Ascending aorta (tissue), 2 donors: ENCODE results near the gene MYH7. TPM values are rescaled to one million over a fixed set of nuclear protein-coding genes. Genes with fewer than 3 reads are reported as not detected.

Source experiments
- DNase-seq, 2 donors: peaks; one replicate each; pipeline ENCODE4 v3.0.0-alpha.2; 2019; ENCODE audit warnings: low spot score in 2 of 2
- H3K27ac ChIP-seq, 2 donors: fragments of 200-600 bp; sonication (generic); one replicate each; pipeline ENCODE4 v1.5.1; 2016 to 2017; ENCODE audit warnings: mild to moderate bottlenecking in 1 of 2
- H3K27me3 ChIP-seq: fragments of 200-600 bp; sonication (generic); one replicate; pipeline ENCODE4 v1.5.1; 2017
- H3K36me3 ChIP-seq, 2 donors: fragments of 200-600 bp; sonication (generic); one replicate each; pipeline ENCODE4 v1.5.1; 2016
- H3K4me1 ChIP-seq, 2 donors: fragments of 200-600 bp; sonication (generic); one replicate each; pipeline ENCODE4 v1.5.1; 2016 to 2017; ENCODE audit warnings: mild to moderate bottlenecking in 1 of 2
- H3K4me3 ChIP-seq, 2 donors: fragments of 200-600 bp; sonication (generic); one replicate each; pipeline ENCODE4 v1.5.1; 2016 to 2017; ENCODE audit warnings: mild to moderate bottlenecking in 1 of 2
- H3K9me3 ChIP-seq, 2 donors: fragments of 200-600 bp; sonication (generic); one replicate each; pipeline ENCODE4 v1.5.1; 2016
- intact Hi-C: fragments of 100-400 bp; cut with DNase I; formaldehyde crosslinking; loops from one replicate; pipeline ENCODE4 v1.15.1; 2023
- total RNA-seq: library from RNA; depleted of rRNA; stranded (reverse); fragments of >200 nt; gene quantifications from one replicate; pipeline ENCODE4 v1.1.0, GENCODE V29; 2016
- TF ChIP-seq, protein P1 (sequence below), 3 experiments: fragments of 200-600 bp in 2 of 3; fragments of 450-650 bp in 1 of 3; sonication (generic) in 2 of 3; IDR thresholded peaks; one replicate each; pipeline ENCODE4 v1.5.1; 2016 to 2019; ENCODE audit warnings: antibody characterized with exemption in 3 of 3, mild to moderate bottlenecking in 1 of 3, moderate library complexity in 1 of 3

The MYH7 gene
- total RNA-seq, 1 donor from 2014 or later = not detected

DNA sequence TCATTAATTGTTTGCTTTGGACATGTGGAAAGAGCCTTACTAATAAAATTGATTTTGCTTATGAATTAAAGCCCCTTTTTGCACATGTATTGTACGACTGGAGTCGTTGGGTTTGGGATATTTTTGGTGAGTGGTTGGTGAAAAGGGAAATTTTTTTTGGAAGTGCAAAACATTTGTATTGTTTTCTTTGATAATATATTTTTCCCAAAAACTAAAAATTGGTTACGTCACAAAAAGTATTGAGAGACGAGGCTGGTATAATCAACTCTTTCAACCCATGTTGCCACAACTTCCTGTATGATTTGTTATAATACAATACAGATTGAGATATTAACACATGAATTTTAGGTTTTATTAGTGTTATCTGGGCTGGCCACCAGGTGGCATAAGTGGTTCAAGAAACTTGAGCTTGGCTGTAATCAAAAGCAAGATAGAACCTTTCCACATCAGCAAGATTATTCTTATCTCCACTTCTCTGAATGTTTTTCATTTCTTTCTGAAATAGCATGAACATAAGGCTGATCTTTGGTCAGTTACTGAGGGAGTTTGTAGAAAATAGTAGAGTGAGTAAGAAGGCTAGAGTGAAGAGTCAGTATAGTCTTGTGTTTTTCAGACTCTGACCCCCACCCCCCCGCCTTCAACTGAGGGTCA, 42.8 kb upstream of the MYH7 start:
- peak in 1 of 2 donors; percentile 73 for DNase-seq
- peaks cover 48 to 59% of the 10 kb centered on the region in 2 donors for H3K36me3 ChIP-seq
- no peaks in the 10 kb centered on the region for H3K4me1 ChIP-seq
- no peak overlapping the region for H3K27ac ChIP-seq
- TF ChIP-seq, protein P1, sequence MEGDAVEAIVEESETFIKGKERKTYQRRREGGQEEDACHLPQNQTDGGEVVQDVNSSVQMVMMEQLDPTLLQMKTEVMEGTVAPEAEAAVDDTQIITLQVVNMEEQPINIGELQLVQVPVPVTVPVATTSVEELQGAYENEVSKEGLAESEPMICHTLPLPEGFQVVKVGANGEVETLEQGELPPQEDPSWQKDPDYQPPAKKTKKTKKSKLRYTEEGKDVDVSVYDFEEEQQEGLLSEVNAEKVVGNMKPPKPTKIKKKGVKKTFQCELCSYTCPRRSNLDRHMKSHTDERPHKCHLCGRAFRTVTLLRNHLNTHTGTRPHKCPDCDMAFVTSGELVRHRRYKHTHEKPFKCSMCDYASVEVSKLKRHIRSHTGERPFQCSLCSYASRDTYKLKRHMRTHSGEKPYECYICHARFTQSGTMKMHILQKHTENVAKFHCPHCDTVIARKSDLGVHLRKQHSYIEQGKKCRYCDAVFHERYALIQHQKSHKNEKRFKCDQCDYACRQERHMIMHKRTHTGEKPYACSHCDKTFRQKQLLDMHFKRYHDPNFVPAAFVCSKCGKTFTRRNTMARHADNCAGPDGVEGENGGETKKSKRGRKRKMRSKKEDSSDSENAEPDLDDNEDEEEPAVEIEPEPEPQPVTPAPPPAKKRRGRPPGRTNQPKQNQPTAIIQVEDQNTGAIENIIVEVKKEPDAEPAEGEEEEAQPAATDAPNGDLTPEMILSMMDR (IDR thresholded peaks at IDR 0.05) = peak; percentile 42 to 67 (median 62)
- H3K9me3 ChIP-seq = no peaks in the 10 kb centered on the region
- H3K4me3 ChIP-seq = no peak overlapping the region
- intact Hi-C loops = loop anchor here (1.0 to 10.0 kb wide), 2 partner anchors 84 to 637 kb away; partner anchors contain the start of genes DCAF11 and NRL
- H3K27me3 ChIP-seq = no peaks in the 10 kb centered on the region

DNA sequence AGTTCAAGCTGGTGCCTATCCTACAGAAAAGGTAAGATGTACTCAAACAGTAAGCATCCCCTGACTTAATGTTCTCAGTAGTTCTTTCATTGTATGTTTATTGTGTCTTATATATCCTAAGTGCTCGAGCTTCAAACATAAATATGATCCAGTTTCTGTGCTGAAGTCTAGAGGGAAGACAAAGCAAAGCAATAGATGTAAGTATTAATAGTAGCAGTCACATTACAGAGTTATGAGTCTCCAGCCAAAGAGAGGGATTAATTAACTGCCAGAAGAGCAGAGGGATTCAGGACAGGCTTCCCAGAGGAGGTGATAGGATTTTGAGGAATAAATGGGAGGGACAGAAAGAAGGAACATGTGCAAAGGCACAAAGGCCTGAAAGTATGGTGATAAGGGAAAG, 35.5 kb upstream of the MYH7 start:
- intact Hi-C loops = loop anchor here (10.0 kb wide), 1 partner anchor 644 kb away; the partner anchor contains the start of genes DCAF11 and NRL
- no peaks in the 10 kb centered on the region for H3K27me3 ChIP-seq
- no peak overlapping the region for H3K27ac ChIP-seq
- TF ChIP-seq, protein P1 (IDR thresholded peaks at IDR 0.05) = no peak
- H3K36me3 ChIP-seq = peaks cover 40 to 49% of the 10 kb centered on the region in 2 donors
- H3K9me3 ChIP-seq = no peaks in the 10 kb centered on the region
- H3K4me1 ChIP-seq = peaks cover 0 to 7% of the 10 kb centered on the region in 2 donors
- DNase-seq = no peak
- no peak overlapping the region for H3K4me3 ChIP-seq

DNA sequence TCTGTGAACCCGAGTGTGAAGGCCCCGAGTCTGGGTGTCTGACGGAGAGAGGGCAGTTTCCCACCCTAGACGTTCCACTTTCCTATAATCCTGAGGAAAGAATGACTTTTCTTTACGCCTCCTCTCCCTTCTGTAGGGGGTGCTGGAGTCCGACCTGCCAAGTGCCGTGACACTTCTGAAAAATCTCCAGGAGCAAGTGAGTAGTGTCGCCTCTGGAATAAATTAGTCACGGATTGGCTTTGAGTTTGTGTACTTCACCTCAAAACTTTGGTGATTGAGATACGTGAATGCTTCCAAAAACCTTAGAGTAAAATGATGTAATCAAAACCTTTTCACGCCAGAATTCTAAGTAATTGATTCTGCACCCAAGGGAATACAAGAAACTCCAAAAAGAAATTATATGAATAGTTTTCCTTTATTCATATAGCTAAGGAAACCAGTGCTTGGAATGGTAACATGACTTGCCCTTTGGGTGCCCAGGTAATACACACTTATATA, 34.5 kb upstream of the MYH7 start:
- peak overlapping the region; percentile 83 to 85 for H3K27ac ChIP-seq
- peaks cover 30 to 39% of the 10 kb centered on the region in 2 donors for H3K36me3 ChIP-seq
- peak overlapping the region; percentile 87 to 94 for H3K4me3 ChIP-seq
- no peaks in the 10 kb centered on the region for H3K27me3 ChIP-seq
- TF ChIP-seq, protein P1 (IDR thresholded peaks at IDR 0.05) = no peak
- intact Hi-C loops = loop anchor here (1.0 to 10.0 kb wide), 6 partner anchors 87 to 645 kb away; partner anchors contain the start of genes DCAF11, EFS, NRL and PABPN1
- no peak for DNase-seq
- H3K4me1 ChIP-seq = peaks cover 0 to 7% of the 10 kb centered on the region in 2 donors
- H3K9me3 ChIP-seq = no peaks in the 10 kb centered on the region

DNA sequence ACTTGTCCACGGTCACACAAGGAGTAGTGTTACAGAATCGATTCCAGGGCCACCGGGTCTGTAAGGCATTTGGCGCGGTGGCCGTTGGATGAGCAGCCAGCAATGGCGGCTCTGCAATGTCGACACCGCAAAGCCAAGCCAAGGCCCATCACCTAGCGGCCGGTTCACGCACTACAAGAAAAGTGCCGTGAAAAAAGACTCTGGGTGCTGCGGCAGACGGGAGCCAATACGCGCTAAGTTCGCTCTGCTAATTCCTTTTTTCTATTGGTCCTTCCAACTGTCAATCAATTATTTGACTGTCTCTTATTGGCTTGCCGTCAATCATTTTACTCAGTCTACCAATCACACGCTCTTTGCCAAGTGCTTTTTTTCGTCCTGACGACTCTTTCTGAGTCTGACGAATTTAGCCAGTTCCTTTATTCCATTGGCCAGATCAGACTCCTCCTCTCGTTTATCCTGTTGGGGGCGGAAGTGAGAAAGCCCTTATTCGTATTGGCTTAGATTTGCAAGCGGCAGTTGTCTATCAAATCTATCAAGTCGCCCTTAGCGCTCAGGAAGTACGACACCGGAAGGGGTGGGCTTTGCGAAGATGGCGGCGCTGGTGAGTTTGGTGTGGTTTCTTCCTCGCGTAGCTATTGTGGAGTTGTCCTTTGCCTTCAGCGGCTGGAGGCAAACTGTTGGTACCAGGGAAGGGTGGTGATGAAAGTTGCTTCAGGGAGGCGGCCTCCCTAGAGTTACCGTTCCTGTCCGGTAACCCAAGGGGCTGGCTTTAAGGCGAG, 33.9 kb upstream of the MYH7 start, which contains the start of gene NGDN:
TSS of gene NGDN (plus strand) at position 577 of the 779 bp plus-strand sequence. CDS start at position 590, 13 bp downstream.
- intact Hi-C loops = loop anchor here (1.0 to 5.0 kb wide), 5 partner anchors 87 to 542 kb away; partner anchors contain the start of genes EFS, PABPN1, PRMT5 and THTPA
- TF ChIP-seq, protein P1 (IDR thresholded peaks at IDR 0.05) = peak; percentile 79 to 85 (median 82)
- Histone ChIP-seq H3K27me3 (no peaks in the 10 kb centered on the region), H3K4me1 (peaks cover 0 to 7% of the 10 kb centered on the region in 2 donors), H3K4me3 (peak within 1 kb of the TSS; percentile 87 to 94), H3K27ac (peak within 1 kb of the TSS; percentile 83 to 85), H3K36me3 (peaks cover 25 to 32% of the 10 kb centered on the region in 2 donors), H3K9me3 (no peaks in the 10 kb centered on the region)
- DNase-seq = peak; percentile 89 to 99

DNA sequence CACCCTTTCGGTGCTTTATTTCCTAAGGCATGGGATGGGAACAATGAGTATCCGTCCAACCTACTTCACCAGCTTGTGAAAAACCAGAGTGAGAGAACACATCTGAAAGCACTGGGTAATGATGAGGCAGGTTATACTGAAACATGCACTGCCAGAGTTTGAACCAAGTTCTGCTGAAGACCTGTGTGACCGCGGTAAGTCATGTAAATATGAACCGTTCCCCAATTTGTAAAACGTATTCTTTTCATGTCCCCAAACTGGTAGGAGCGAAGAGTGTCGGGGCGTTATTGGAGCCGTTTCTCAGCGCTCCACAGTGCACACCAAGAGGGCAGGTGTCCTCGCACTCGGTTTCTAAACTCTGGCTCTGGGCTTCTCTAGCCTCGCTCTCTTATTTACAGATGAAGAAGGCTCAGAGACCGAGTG, 33.3 kb upstream of the MYH7 start:
- H3K27ac ChIP-seq = peak overlapping the region; percentile 71 to 81
- no peaks in the 10 kb centered on the region for H3K9me3 ChIP-seq
- TF ChIP-seq, protein P1 (IDR thresholded peaks at IDR 0.05) = no peak
- peak overlapping the region; percentile 51 to 65 for H3K4me3 ChIP-seq
- H3K36me3 ChIP-seq = peaks cover 19 to 26% of the 10 kb centered on the region in 2 donors
- intact Hi-C loops = loop anchor here (1.0 to 5.0 kb wide), 5 partner anchors 88 to 541 kb away; partner anchors contain the start of genes EFS, PABPN1, PRMT5 and THTPA
- no peak for DNase-seq
- H3K4me1 ChIP-seq = peaks cover 0 to 7% of the 10 kb centered on the region in 2 donors
- no peaks in the 10 kb centered on the region for H3K27me3 ChIP-seq
